HepG2 (cell line): Measurements from ENCODE around the gene MIB1. TPM values are rescaled to one million over a fixed set of nuclear protein-coding genes. Genes with fewer than 3 reads are reported as not detected.

Experiments
- ATAC-seq: fragments of 200-7000 bp; cut with Tn5 transposase; 3 replicates; pipeline ENCODE4 v1.9.1; 2020; ENCODE audit warnings: mild to moderate bottlenecking, moderate library complexity
- BruUV-seq: library from RNA; stranded (reverse); fragments of 400-500 nt; replicated peaks from 2 replicates; lab custom pipeline; 2021; lab: Mats Ljungman, UMichigan
- CTCF ChIA-PET: fragments of 300-600 bp; formaldehyde crosslinking; extraction: SDS; loops from one replicate; lab custom pipeline; 2021; ENCODE audit warnings: low total read pairs, inconsistent platforms, low intra/inter-chr PET ratio; lab: Yijun Ruan, JAX
- POLR2A ChIA-PET: fragments of 350-600 bp; sonication (Branson Sonifier 250); formaldehyde crosslinking; loops from one replicate; lab custom pipeline; 2020; ENCODE audit warnings: antibody characterized with exemption, inconsistent platforms; lab: Yijun Ruan, JAX
- DNase-seq: peaks from one replicate; pipeline ENCODE4 v3.0.0-alpha.2; 2015; ENCODE audit warnings: low spot score
- FAIRE-seq: peaks from 3 replicates; lab custom pipeline; 2011; peaks lifted over from hg19 to GRCh38; lab: Jason Lieb, UNC
- H2AFZ ChIP-seq: one replicate; pipeline ENCODE4 v1.6.1; 2011; ENCODE audit warnings: low read length, inconsistent platforms
- H3K27ac ChIP-seq: fragments of 300-600 bp; 3 replicates; pipeline ENCODE4 v1.8.0; 2011; ENCODE audit warnings: mixed run types, mild to moderate bottlenecking, mixed read lengths, low read length, inconsistent platforms; ENCODE audit not compliant: insufficient read depth; ENCODE audit errors: extremely low read length
- H3K27me3 ChIP-seq, 2 experiments: fragments of 200-600 bp in 1 of 2; 2 replicates in 1 of 2; 3 replicates in 1 of 2; pipeline versions ENCODE4 v1.6.0 to v1.8.0; 2011; ENCODE audit warnings: low read length in 2 of 2, mild to moderate bottlenecking in 2 of 2, moderate library complexity in 2 of 2, inconsistent platforms in 1 of 2; ENCODE audit not compliant: insufficient read depth in 2 of 2, control insufficient read depth in 1 of 2
- H3K36me3 ChIP-seq, 2 experiments: fragments of 200-600 bp in 1 of 2; replicated peaks in 1 of 2; 2 replicates in 1 of 2; 3 replicates in 1 of 2; pipeline versions ENCODE4 v1.5.1 to v1.8.0; 2011; ENCODE audit warnings: low read length in 2 of 2, inconsistent platforms in 1 of 2; ENCODE audit not compliant: insufficient read depth in 2 of 2, control insufficient read depth in 1 of 2
- H3K4me1 ChIP-seq: 2 replicates; pipeline ENCODE4 v1.5.1; 2012; ENCODE audit warnings: low read length, inconsistent platforms; ENCODE audit not compliant: insufficient read depth
- H3K4me2 ChIP-seq: 2 replicates; pipeline ENCODE4 v1.6.0; 2011; ENCODE audit warnings: low read depth, low read length, inconsistent platforms
- H3K4me3 ChIP-seq, 3 experiments: fragments of 200-600 bp in 1 of 3; sonication (generic), shearing (Covaris generic) in 1 of 3; replicated peaks in 1 of 3; 2 replicates each; pipeline ENCODE4 v1.5.1; 2011 to 2016; ENCODE audit warnings: low read length in 3 of 3, inconsistent platforms in 2 of 3, low read depth in 2 of 3, mild to moderate bottlenecking in 2 of 3, control low read depth in 1 of 3, mixed read lengths in 1 of 3; ENCODE audit not compliant: insufficient read depth in 1 of 3
- H3K79me2 ChIP-seq: one replicate; pipeline ENCODE4 v1.6.1; 2011; ENCODE audit warnings: low read length, inconsistent platforms; ENCODE audit not compliant: insufficient read depth
- H3K9ac ChIP-seq: 2 replicates; pipeline ENCODE4 v1.6.0; 2011; ENCODE audit warnings: mild to moderate bottlenecking, low read depth, low read length, inconsistent platforms; ENCODE audit not compliant: insufficient read depth
- H3K9me3 ChIP-seq: 2 replicates; pipeline ENCODE4 v1.5.1; 2012; ENCODE audit warnings: mild to moderate bottlenecking, low read length
- H4K20me1 ChIP-seq: 2 replicates; pipeline ENCODE4 v1.6.0; 2011; ENCODE audit warnings: inconsistent platforms, mild to moderate bottlenecking, low read length, moderate library complexity; ENCODE audit not compliant: insufficient read depth
- ATF2 ChIP-seq: sonication (generic); formaldehyde crosslinking; IDR thresholded peaks from 2 replicates; pipeline ENCODE4 v1.4.0; 2020; ENCODE audit warnings: missing genetic modification reagents
- CAMTA2 ChIP-seq: sonication (generic); formaldehyde crosslinking; IDR thresholded peaks from 2 replicates; pipeline ENCODE4 v1.4.0; 2020; ENCODE audit warnings: mild to moderate bottlenecking, missing genetic modification reagents, borderline replicate concordance
- MAFF ChIP-seq: IDR thresholded peaks from 2 replicates; pipeline ENCODE4 v1.6.1; 2011; ENCODE audit warnings: low read depth, low read length, improper control_type of control experiment
- MAFK ChIP-seq, 2 experiments: IDR thresholded peaks in 1 of 2; conservative IDR thresholded peaks in 1 of 2; 2 replicates each; pipeline ENCODE4 v1.6.1; 2011; ENCODE audit warnings: improper control_type of control experiment in 2 of 2, low read length in 2 of 2
- MED8 ChIP-seq: sonication (generic); formaldehyde crosslinking; IDR thresholded peaks from 2 replicates; pipeline ENCODE4 v1.8.1; 2023; ENCODE audit warnings: mild to moderate bottlenecking, missing genetic modification reagents; ENCODE audit not compliant: insufficient replicate concordance
- MLX ChIP-seq: IDR thresholded peaks from 2 replicates; pipeline ENCODE4 v1.6.1; 2016
- POGZ ChIP-seq: sonication (generic); formaldehyde crosslinking; IDR thresholded peaks from 2 replicates; pipeline ENCODE4 v1.4.0; 2020; ENCODE audit warnings: mild to moderate bottlenecking, missing genetic modification reagents
- TARDBP ChIP-seq: sonication (generic); formaldehyde crosslinking; IDR thresholded peaks from 2 replicates; pipeline ENCODE4 v1.8.0; 2022; ENCODE audit warnings: mild to moderate bottlenecking, missing genetic modification reagents
- ZFY ChIP-seq: sonication (generic); formaldehyde crosslinking; IDR thresholded peaks from 2 replicates; pipeline ENCODE4 v1.4.0; 2020; ENCODE audit warnings: missing genetic modification reagents
- ZNF205 ChIP-seq: IDR thresholded peaks from 2 replicates; pipeline ENCODE4 v1.6.1; 2018; ENCODE audit warnings: missing biosample characterization, missing genetic modification reagents
- ZNF512 ChIP-seq: sonication (generic); formaldehyde crosslinking; IDR thresholded peaks from 2 replicates; pipeline ENCODE4 v1.4.0; 2020; ENCODE audit warnings: mild to moderate bottlenecking, missing genetic modification reagents
- WGBS: methylation state at CpG from one replicate; pipeline ENCODE4 v1.1.6; 2017; ENCODE audit warnings: low lambda C conversion rate; 5-methylcytosine and 5-hydroxymethylcytosine counted together
- in situ Hi-C: cut with HindIII; loops from 2 replicates; pipeline ENCODE4 v1.10.0; 2017; ENCODE audit warnings: low pct_unique_long_range_greater_than_20kb; ENCODE audit not compliant: extremely low pct_ligation_motif_present
- intact Hi-C: fragments of 100-400 bp; cut with micrococcal nuclease; formaldehyde crosslinking; loops from one replicate; pipeline ENCODE4 v1.10.0; 2022; ENCODE audit not compliant: unreplicated experiment
- polyA plus RNA-seq, 8 experiments: library from polyadenylated mRNA; depleted of rRNA in 3 of 8; stranded (reverse) in 7 of 8; unstranded in 1 of 8; fragments of >200 nt; fragmentation: Illumina TruSeq in 4 of 8; extraction: Trizol in 4 of 8; gene quantifications; 2 replicates each; pipeline versions ENCODE4 v1.2.1 to v1.2.3, GENCODE V29; 2011 to 2016; ENCODE audit warnings: low read depth in 4 of 8, missing spikeins in 1 of 8, mixed read lengths in 1 of 8; ENCODE audit not compliant: insufficient read depth in 1 of 8
- total RNA-seq, 5 experiments: library from RNA; depleted of rRNA; stranded (reverse); fragments of >200 nt; fragmentation: Illumina TruSeq; extraction: Trizol; gene quantifications; 2 replicates each; pipeline ENCODE4 v1.2.3, GENCODE V29; 2016; ENCODE audit warnings: low read depth in 1 of 5

Gene MIB1
- total and polyA plus RNA-seq, 2 of the 13 experiments (the other 11 are each of a cell fraction or from before 2014, with no cell fraction given), result 12.0 to 47.0 TPM

GRCh38 chr18:21868770-21869169 is 128.2 kb downstream of the MIB1 start:
- no peaks in the 10 kb centered on the region for H3K27me3 ChIP-seq
- ChIA-PET CTCF (no interaction called here), POLR2A (no interaction called here)
- in situ Hi-C loops, result no loop called here
- no peaks in the 10 kb centered on the region for H3K9me3 ChIP-seq
- no peak for ATAC-seq
- no peak for DNase-seq
- no peaks in the 10 kb centered on the region for H3K79me2 ChIP-seq
- no peak overlapping the region for H2AFZ ChIP-seq
- H3K36me3 ChIP-seq, result peaks cover 1 to 11% of the 10 kb centered on the region in 2 experiments; a peak in 3 of 5 replicates
- TF ChIP-seq MAFF (peak; percentile 79), TARDBP (CRISPR knock-in tag) (no peak), ZNF205 (CRISPR knock-in tag) (no peak), ATF2 (no peak), ZFY (CRISPR knock-in tag) (no peak), ZNF512 (CRISPR knock-in tag) (no peak), CAMTA2 (CRISPR knock-in tag) (no peak), MED8 (CRISPR knock-in tag) (no peak), POGZ (CRISPR knock-in tag) (no peak), MAFK (conservative IDR thresholded peaks at IDR 0.05 in 1 of 2, IDR thresholded peaks at IDR 0.05 in 1 of 2; ENCODE audit: low read length in 2 of 2) (peak; percentile 57 to 78), MLX (no peak)
- H3K4me1 ChIP-seq, result peaks cover 13% of the 10 kb centered on the region
- no peak overlapping the region for H3K4me3 ChIP-seq
- no peak overlapping the region for H3K4me2 ChIP-seq
- H4K20me1 ChIP-seq, result no peaks in the 10 kb centered on the region
- no TSS peak for BruUV-seq
- no peak overlapping the region for H3K9ac ChIP-seq
- no peak for FAIRE-seq
- intact Hi-C loops, result no loop called here
- 93% methylated on average over 4 of the region's 4 CpGs for WGBS
- H3K27ac ChIP-seq, result no peak overlapping the region
